Activated naive CD4-positive, alpha-beta T cell (primary cell): Measurements from ENCODE around the gene RANBP9.

Experiments used
- DNase-seq, 4 experiments: peaks; one replicate each; lab custom pipeline; 2025; lab: John Stamatoyannopoulos, UW

Gene RANBP9

GRCh38 chr6:13711733-13712598 lies at the start of gene RANBP9:
Gene RANBP9, minus strand, starts transcription at chr6:13711835. Its CDS starts 330 bp downstream, at chr6:13711505.
- peak; percentile 52 to 95 (median 78) for DNase-seq

GRCh38 chr6:13760307-13761304 lies 49.0 kb upstream of the RANBP9 start:
- no peak for DNase-seq

GRCh38 chr6:13759025-13759424 lies 47.4 kb upstream of the RANBP9 start:
- DNase-seq: no peak

GRCh38 chr6:13754644-13755043 lies 43.0 kb upstream of the RANBP9 start:
- DNase-seq: no peak

- no peak for DNase-seq
Measured at GRCh38 chr6:13743736-13744127, 32.1 kb upstream of the RANBP9 start.

GRCh38 chr6:13742961-13743735 lies 31.5 kb upstream of the RANBP9 start:
- DNase-seq: no peak

GRCh38 chr6:13741365-13741764 lies 29.7 kb upstream of the RANBP9 start:
- no peak for DNase-seq

GRCh38 chr6:13735031-13735430 lies 23.4 kb upstream of the RANBP9 start:
- DNase-seq: no peak

GRCh38 chr6:13733178-13733887 lies 21.7 kb upstream of the RANBP9 start:
- no peak for DNase-seq

- DNase-seq: no peak
Measured at GRCh38 chr6:13730704-13731103, 19.1 kb upstream of the RANBP9 start.

GRCh38 chr6:13729891-13730290 lies 18.3 kb upstream of the RANBP9 start:
- DNase-seq: no peak

GRCh38 chr6:13725570-13725969 lies 13.9 kb upstream of the RANBP9 start:
- no peak for DNase-seq

- DNase-seq: no peak
Measured at GRCh38 chr6:13725052-13725451, 13.4 kb upstream of the RANBP9 start.

GRCh38 chr6:13724182-13724581 lies 12.5 kb upstream of the RANBP9 start:
- DNase-seq: no peak

- DNase-seq: no peak
Measured at GRCh38 chr6:13722880-13723279, 11.2 kb upstream of the RANBP9 start.

GRCh38 chr6:13718123-13718458 lies 6.5 kb upstream of the RANBP9 start:
- no peak for DNase-seq

- DNase-seq: no peak
Measured at GRCh38 chr6:13716955-13717295, 5.3 kb upstream of the RANBP9 start.

GRCh38 chr6:13716225-13716954 lies 4.8 kb upstream of the RANBP9 start:
- no peak for DNase-seq

- no peak for DNase-seq
Measured at GRCh38 chr6:13715444-13715883, 3.8 kb upstream of the RANBP9 start.

- no peak for DNase-seq
Measured at GRCh38 chr6:13712599-13712898, 914 bp upstream of the RANBP9 start.

GRCh38 chr6:13711324-13711732 lies 307 bp downstream of the RANBP9 start:
- DNase-seq: peak in 3 of 4 experiments; percentile 34 to 69 (median 55)
